Frontal cortex (tissue), 4 donors: ENCODE measurements around the gene NUFIP1. TPM values are rescaled to one million over a fixed set of nuclear protein-coding genes. Genes with fewer than 3 reads are reported as not detected.

Experiments used
- DNase-seq, 2 donors: peaks; one replicate each; pipeline ENCODE4 v3.0.0; 2012; ENCODE audit warnings: low spot score in 2 of 2
- FAIRE-seq: peaks from 2 replicates; lab custom pipeline; 2012; peaks lifted over from hg19 to GRCh38; lab: Jason Lieb, UNC
- small RNA-seq: library from RNA; depleted of rRNA; stranded (forward); fragments of <200 nt; gene quantifications from one replicate; pipeline ENCODE3, GENCODE V24; 2014
- total RNA-seq: library from RNA; depleted of rRNA; stranded (reverse); fragments of >200 nt; gene quantifications from one replicate; pipeline ENCODE4 v1.2.3, GENCODE V29; 2014
- donor health status: control.
- donor health status: control.
- donor health status: control.

NUFIP1 gene
- total RNA-seq, 1 donor from 2014 or later = 6.9 TPM

DNA sequence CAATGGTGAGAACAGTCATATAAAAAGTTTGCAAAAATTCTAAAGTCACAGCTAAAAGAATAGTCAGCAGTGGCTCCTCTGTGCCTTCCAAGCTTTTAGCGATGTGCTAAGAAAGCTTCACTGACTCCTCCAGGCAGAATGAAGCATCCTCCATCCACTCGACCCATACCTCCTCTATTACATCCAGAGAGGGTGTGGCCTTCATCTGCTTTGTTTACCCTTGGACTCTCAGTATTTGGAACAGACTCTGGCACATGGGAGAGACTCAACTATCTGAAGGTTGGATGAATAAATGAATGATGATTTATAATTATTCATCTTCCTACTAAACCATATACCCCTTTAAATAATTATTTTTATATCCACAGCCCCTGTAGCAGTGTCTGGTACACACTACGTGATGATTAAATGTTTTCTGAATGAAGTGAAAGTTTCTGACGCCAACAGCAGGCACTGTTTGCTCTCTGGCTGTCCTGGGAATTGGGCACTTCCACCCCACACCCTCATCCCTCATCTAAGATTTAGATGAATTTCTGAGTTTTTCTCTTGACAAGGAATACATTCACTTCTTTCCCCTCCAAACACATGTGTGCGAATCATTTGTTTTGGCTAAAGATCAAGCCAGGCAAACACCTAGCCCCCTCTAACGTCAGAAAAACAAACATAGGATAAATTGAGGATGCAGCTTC, 93.9 kb downstream of the NUFIP1 start:
- FAIRE-seq = no peak

DNA sequence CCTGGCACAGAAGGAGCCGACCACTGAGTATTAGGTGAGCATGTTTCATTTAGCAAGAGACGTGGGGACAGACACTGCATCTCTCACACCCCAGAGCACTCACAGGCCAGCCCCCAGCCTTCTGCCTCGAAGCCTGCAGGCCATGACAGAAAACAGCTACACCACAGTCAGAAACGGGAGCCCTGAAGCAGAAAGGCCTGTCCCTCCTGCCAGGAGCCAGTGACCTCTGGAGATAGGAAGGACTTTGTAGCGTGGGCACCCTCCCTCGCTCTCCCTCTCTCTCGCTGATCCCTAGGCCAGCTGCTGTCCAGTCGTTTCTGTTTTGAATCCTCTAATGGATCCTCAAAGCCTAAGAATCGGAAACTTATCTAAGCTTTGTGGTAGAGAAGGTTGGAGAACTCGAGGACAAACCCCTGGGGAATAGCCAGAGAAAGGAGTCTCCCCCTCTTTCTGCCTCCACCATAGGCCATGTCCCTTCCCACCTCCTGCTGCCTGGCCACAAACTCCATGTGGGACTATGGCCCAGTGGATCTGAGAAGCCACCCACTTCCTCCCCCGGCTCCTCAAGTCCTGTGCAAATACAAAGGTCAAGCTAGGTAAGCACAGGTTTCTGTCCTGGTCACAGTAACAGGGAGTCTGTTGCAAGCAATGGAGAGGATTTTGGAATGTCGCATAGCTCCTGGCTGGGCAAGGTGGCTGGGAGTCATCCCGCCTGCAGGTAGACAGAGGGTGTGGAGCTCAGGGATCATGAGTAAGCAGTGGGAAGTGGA, 95.1 kb downstream of the NUFIP1 start:
- FAIRE-seq = no peak
- no peak for DNase-seq

More for the DNA sequence above, 93.9 kb downstream of the NUFIP1 start:
- DNase-seq = no peak

Small RNAs within 50 kb of the gene (small RNA-seq; reads per million reads assigned to genes)
- not detected for gene RN7SL49P

Other genes with a start within 250 kb of the NUFIP1 start
- 46.9 TPM for gene GPALPP1, start 67 bp upstream of the NUFIP1 start, total RNA-seq
- gene GTF2F2, start 131.0 kb upstream of the NUFIP1 start, total RNA-seq = 20.4 TPM
- gene KCTD4, start 211.6 kb upstream of the NUFIP1 start, total RNA-seq = 4.5 TPM